Ectodermal cell (in vitro differentiated cells): Measurements from ENCODE around the gene SIK2.

Experiments
- H3K27ac ChIP-seq: 2 replicates; pipeline ENCODE4 v1.7.0; 2013; ENCODE audit warnings: mild to moderate bottlenecking, low read depth, low read length; ENCODE audit not compliant: insufficient read depth, poor library complexity, severe bottlenecking
- H3K27me3 ChIP-seq: 2 replicates; pipeline ENCODE4 v1.7.0; 2013; ENCODE audit warnings: mild to moderate bottlenecking, low read length; ENCODE audit not compliant: insufficient read depth, control insufficient read depth, poor library complexity, severe bottlenecking
- H3K36me3 ChIP-seq: one replicate; pipeline ENCODE4 v1.7.0; 2013; ENCODE audit warnings: low read length; ENCODE audit not compliant: control insufficient read depth, insufficient read depth
- H3K4me1 ChIP-seq: one replicate; pipeline ENCODE4 v1.7.0; 2013; ENCODE audit warnings: low read length; ENCODE audit not compliant: control insufficient read depth, insufficient read depth
- H3K4me3 ChIP-seq: 2 replicates; pipeline ENCODE4 v1.7.0; 2013; ENCODE audit warnings: low read depth, low read length, control low read depth; ENCODE audit not compliant: insufficient read depth
- H3K9me3 ChIP-seq: 2 replicates; pipeline ENCODE4 v1.7.0; 2013; ENCODE audit warnings: mild to moderate bottlenecking, low read length, moderate library complexity; ENCODE audit not compliant: control insufficient read depth
- WGBS, 2 experiments: methylation state at CpG; one replicate each; pipeline ENCODE4 v1.1.7; 2013; ENCODE audit warnings: missing lambda C conversion rate in 2 of 2; 5-methylcytosine and 5-hydroxymethylcytosine counted together

SIK2 gene

DNA sequence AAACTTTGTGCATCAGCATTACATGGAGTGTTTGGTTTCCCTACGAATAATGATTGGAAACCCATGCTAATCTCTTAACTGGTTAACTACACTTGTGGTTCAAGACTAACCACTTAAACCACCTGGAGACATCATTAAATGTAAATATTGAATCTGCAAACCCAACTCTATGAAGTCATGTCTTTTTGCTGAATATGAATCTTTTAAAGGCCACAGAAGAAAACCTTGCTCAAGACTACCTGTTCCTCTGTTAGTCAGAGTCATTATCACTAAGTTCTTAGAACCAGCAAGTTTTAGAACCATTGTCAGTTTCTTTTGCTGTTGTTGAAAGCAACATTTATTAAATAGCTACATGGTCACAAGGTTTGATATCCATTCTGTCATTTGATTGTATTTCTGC, 70.7 kb downstream of the SIK2 start:
- H3K4me3 ChIP-seq: no peak overlapping the region
- no peaks in the 10 kb centered on the region for H3K4me1 ChIP-seq
- no peaks in the 10 kb centered on the region for H3K9me3 ChIP-seq
- H3K36me3 ChIP-seq: peaks cover 3% of the 10 kb centered on the region
- H3K27ac ChIP-seq: no peak overlapping the region
- H3K27me3 ChIP-seq: no peaks in the 10 kb centered on the region
- WGBS, 2 experiments: 93 to 95% methylated on average over 1 of the region's 1 CpG

DNA sequence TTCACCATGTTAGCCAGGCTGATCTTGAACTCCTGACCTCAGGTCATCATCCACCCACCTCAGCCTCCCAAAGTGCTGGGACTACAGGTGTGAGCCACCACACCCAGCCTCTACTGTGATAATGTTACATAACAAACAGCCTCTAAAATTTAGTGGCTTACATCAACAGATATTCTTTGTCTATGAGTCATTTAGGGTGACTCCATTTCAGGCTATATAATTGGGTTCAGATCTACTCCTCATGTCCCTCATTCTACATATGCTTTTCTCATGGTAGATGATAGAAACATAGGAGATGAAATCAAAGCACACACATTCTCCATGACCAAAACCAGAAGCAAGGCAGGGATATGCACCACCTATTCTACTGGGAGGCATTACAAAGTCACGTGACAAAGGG, 72.7 kb downstream of the SIK2 start:
- no peaks in the 10 kb centered on the region for H3K27me3 ChIP-seq
- no peaks in the 10 kb centered on the region for H3K9me3 ChIP-seq
- no peaks in the 10 kb centered on the region for H3K4me1 ChIP-seq
- H3K36me3 ChIP-seq: peaks cover 3% of the 10 kb centered on the region
- H3K27ac ChIP-seq: no peak overlapping the region
- H3K4me3 ChIP-seq: no peak overlapping the region
- 100% methylated on average over 1 of the region's 1 CpG for WGBS, 2 experiments

DNA sequence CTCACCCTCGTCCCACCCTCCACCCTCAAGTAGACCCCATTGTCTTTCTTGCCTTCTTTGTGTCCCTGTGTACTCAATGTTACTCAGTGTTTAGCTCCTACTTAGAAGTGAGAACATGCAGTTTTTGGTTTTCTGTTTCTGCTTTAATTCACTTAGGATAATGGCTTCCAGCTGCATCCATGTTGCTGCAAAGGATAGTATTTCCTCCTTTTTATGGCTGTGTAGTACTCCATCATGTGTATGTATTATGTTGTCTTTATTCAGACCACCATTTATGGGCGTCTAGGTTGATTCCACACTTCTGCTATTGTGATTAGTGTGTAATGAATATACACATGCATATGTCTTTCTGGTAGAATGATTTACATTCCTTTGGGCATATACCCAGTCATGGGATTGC, 73.6 kb downstream of the SIK2 start:
- Histone ChIP-seq H3K36me3 (peaks cover 3% of the 10 kb centered on the region), H3K9me3 (no peaks in the 10 kb centered on the region), H3K27ac (no peak overlapping the region), H3K4me1 (no peaks in the 10 kb centered on the region), H3K27me3 (no peaks in the 10 kb centered on the region), H3K4me3 (no peak overlapping the region)
- WGBS, 2 experiments: 91 to 93% methylated on average over 2 of the region's 2 CpGs

DNA sequence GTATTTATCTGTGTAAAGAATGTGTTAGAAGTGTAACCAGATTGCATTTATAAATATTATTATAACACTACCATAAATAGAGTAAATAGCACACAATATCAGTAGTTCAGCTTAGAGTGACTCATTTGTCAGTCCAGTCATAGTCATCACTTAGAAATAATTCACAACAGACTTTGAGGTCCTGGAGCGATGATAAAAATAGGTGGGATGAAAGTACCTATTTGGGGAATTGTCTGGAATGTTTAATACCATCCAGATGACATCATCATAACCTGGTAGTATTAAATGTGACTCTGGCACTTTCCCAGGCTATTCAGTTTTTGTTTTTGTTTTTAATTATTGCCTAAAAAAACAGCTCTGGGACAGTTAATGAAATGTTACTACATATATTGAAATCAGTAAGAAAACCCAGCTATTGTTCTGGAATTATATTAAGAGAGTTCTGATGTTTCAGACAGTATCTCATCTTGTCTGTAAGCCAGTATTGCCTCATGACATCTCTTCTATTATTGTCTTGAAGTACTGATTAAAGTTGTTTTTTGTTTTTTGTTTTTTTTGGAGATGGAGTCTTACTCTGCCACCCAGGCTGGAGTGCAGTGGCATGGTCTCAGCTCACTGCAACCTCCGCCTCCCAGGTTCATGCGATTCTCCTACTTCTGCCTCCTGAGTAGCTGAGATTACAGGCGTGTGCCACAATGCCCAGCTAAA, 74.8 kb downstream of the SIK2 start:
- H3K36me3 ChIP-seq: peaks cover 2% of the 10 kb centered on the region
- H3K4me3 ChIP-seq: no peak overlapping the region
- H3K4me1 ChIP-seq: no peaks in the 10 kb centered on the region
- no peaks in the 10 kb centered on the region for H3K27me3 ChIP-seq
- 99% methylated on average over 3 to 4 of the region's 4 CpGs for WGBS, 2 experiments
- H3K9me3 ChIP-seq: no peaks in the 10 kb centered on the region
- no peak overlapping the region for H3K27ac ChIP-seq

GRCh38 chr11:111680486-111681175, 78.4 kb downstream of the SIK2 start:
- Histone ChIP-seq H3K27ac (no peak overlapping the region), H3K36me3 (no peaks in the 10 kb centered on the region), H3K9me3 (no peaks in the 10 kb centered on the region), H3K4me1 (no peaks in the 10 kb centered on the region), H3K4me3 (no peak overlapping the region), H3K27me3 (no peaks in the 10 kb centered on the region)
- WGBS, 2 experiments: 100% methylated on average over 2 of the region's 3 CpGs; no CpG with 5 or more reads in 1 of the 2 experiments

DNA sequence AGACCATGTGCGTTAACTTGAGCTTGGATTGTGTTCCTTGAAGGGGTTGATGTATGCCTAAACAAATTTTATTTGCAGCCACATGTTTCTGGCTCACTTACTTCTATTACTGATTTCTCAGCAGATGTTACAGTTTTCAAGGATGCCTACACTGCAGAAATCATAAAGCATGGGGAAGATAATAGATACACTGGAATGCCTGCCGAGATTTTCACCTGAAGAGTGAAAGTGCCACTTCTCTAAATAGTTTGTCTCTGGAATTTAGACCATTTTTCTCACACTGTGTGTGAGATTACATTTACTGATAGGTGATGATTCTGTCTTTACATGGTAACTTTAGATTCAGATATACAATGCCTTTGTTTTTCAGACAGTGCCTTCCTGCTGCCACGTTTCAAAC, 81.6 kb downstream of the SIK2 start:
- Histone ChIP-seq H3K36me3 (no peaks in the 10 kb centered on the region), H3K9me3 (no peaks in the 10 kb centered on the region), H3K4me1 (no peaks in the 10 kb centered on the region), H3K27ac (no peak overlapping the region), H3K27me3 (no peaks in the 10 kb centered on the region), H3K4me3 (no peak overlapping the region)
- WGBS, 2 experiments: 84 to 94% methylated on average over 3 of the region's 3 CpGs

- H3K9me3 ChIP-seq: no peaks in the 10 kb centered on the region
- 97 to 100% methylated on average over 1 to 2 of the region's 2 CpGs for WGBS, 2 experiments
- no peaks in the 10 kb centered on the region for H3K4me1 ChIP-seq
- H3K36me3 ChIP-seq: peaks cover 4% of the 10 kb centered on the region
- no peak overlapping the region for H3K4me3 ChIP-seq
- no peaks in the 10 kb centered on the region for H3K27me3 ChIP-seq
- no peak overlapping the region for H3K27ac ChIP-seq
These were observed 82.0 kb downstream of the SIK2 start for GRCh38 chr11:111684251-111684650.

GRCh38 chr11:111688013-111688412, 85.8 kb downstream of the SIK2 start:
- Histone ChIP-seq H3K4me1 (no peaks in the 10 kb centered on the region), H3K9me3 (no peaks in the 10 kb centered on the region), H3K4me3 (no peak overlapping the region), H3K27me3 (no peaks in the 10 kb centered on the region), H3K36me3 (peaks cover 6% of the 10 kb centered on the region), H3K27ac (no peak overlapping the region)
- 93 to 95% methylated on average over 7 of the region's 7 CpGs for WGBS, 2 experiments

- WGBS, 2 experiments: 95 to 98% methylated on average over 2 of the region's 2 CpGs
- H3K27me3 ChIP-seq: no peaks in the 10 kb centered on the region
- no peak overlapping the region for H3K27ac ChIP-seq
- no peaks in the 10 kb centered on the region for H3K9me3 ChIP-seq
- H3K4me1 ChIP-seq: no peaks in the 10 kb centered on the region
- no peak overlapping the region for H3K4me3 ChIP-seq
- peaks cover 6% of the 10 kb centered on the region for H3K36me3 ChIP-seq
These were observed 88.9 kb downstream of the SIK2 start for GRCh38 chr11:111691176-111691575.

DNA sequence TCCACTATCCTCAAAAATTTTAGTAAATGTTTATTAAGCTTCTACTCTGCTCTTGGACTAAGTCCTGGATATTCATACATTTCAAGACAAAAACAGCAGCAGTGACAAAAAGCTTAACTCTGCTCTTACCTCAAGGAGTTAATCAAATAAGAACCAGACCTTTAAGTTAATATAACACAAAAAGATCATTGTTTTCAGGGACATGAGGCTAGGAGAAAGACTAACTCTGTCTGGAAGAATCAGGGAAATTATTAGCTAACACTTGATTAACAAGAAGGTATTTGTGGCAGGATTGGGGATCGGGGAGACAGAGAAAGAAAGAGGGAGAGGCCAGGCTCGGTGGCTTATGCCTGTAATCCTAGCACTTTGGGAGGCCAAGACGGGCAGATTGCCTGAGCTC, 89.5 kb downstream of the SIK2 start:
- H3K4me3 ChIP-seq: no peak overlapping the region
- H3K27me3 ChIP-seq: no peaks in the 10 kb centered on the region
- no peaks in the 10 kb centered on the region for H3K9me3 ChIP-seq
- no peak overlapping the region for H3K27ac ChIP-seq
- H3K4me1 ChIP-seq: no peaks in the 10 kb centered on the region
- 83 to 88% methylated on average over 3 of the region's 3 CpGs for WGBS, 2 experiments
- H3K36me3 ChIP-seq: peaks cover 6% of the 10 kb centered on the region
